Measurements from ENCODE around the gene METTL8. TPM values are rescaled to one million over a fixed set of nuclear protein-coding genes. Genes with fewer than 3 reads are reported as not detected.

Gene METTL8, protein sequence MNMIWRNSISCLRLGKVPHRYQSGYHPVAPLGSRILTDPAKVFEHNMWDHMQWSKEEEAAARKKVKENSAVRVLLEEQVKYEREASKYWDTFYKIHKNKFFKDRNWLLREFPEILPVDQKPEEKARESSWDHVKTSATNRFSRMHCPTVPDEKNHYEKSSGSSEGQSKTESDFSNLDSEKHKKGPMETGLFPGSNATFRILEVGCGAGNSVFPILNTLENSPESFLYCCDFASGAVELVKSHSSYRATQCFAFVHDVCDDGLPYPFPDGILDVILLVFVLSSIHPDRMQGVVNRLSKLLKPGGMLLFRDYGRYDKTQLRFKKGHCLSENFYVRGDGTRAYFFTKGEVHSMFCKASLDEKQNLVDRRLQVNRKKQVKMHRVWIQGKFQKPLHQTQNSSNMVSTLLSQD
- polyA plus RNA-seq, result 10 to 100 TPM; 11.0 to 21.2 (median 11.3) TPM

DNA sequence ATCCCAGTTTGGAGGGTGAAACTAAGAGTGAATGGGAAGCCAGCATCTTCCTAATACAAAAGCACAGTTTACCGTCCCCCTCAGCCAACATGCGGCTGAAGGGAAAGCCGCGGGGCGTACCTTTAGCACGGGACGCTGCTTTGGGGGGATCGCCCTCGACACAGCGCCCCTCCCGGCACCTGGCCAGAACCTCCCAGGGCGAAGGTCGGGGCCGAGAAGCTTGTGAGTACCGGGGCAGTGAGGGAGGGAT lies at the start of gene METTL8:
Gene METTL8 (minus strand): TSS at position 228 of the 250 bp plus-strand sequence. CDS start 41,805 bp downstream, outside the sequence.
- H3K27me3 Mint-ChIP-seq (ENCODE audit: low read depth in 3 of 3), result peaks cover 2 to 5% (median 2%) of the 10 kb centered on the region in 3 donors
- H3K9me3 Mint-ChIP-seq, result no peaks in the 10 kb centered on the region
- peaks cover 27 to 44% of the 10 kb centered on the region in 2 donors for H3K4me1 Mint-ChIP-seq
- DNase-seq, result no peak
- peak within 1 kb of the TSS; percentile 90 to 96 (median 95) for H3K27ac Mint-ChIP-seq
- peak within 1 kb of the TSS; percentile 87 to 97 (median 91) for H3K4me3 Mint-ChIP-seq
- peaks cover 14 to 26% (median 24%) of the 10 kb centered on the region in 3 donors for H3K36me3 Mint-ChIP-seq

DNA sequence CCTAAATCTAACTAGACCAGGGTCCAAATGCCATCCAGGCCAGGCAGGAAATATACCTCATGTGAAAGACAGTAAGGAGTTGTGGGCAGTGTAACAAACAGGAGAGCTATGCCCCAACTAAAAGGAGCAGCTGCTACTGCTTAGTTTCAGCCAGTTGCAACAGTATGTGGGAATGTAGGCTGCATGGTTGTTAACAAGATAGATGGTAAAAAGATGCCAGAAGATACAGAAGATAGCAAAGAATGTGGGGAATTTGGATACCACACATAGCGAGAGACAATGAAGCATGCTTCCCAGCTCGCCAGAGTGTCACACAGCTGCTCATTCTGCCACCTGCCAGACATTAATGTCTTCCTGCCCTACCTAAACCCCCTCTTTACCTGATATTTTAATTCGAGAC lies 49.1 kb upstream of the METTL8 start:
- peak overlapping the region; percentile 14 to 60 (median 19) for H3K4me3 Mint-ChIP-seq
- DNase-seq, result no peak
- H3K4me1 Mint-ChIP-seq, result peaks cover 84 to 93% of the 10 kb centered on the region in 2 donors
- peak overlapping the region; percentile 34 to 77 (median 48) for H3K27ac Mint-ChIP-seq
- H3K36me3 Mint-ChIP-seq, result peaks cover 1 to 28% (median 19%) of the 10 kb centered on the region in 3 donors
- peaks cover 0 to 2% (median 0%) of the 10 kb centered on the region in 3 donors for H3K27me3 Mint-ChIP-seq (ENCODE audit: low read depth in 3 of 3)
- H3K9me3 Mint-ChIP-seq, result no peaks in the 10 kb centered on the region

DNA sequence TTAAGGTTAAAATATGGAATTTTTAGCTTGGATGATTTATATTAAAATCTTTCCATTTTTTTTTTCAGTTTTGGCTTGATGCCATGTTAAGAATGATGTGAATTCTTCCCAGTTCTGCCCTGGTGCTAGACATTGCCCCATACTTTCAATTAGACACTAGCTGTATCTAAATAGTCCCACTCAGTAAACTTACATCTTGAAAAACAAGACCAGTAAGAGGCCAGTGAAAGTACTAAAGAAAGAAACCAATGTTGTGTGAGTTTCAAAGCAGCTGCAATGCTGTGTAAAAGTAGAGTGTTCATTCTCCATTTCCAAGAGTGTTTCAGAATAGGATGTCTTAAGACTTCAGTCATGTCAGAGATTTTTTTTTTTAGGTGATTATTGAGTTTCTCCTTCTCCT lies 48.5 kb upstream of the METTL8 start:
- peaks cover 83 to 88% of the 10 kb centered on the region in 2 donors for H3K4me1 Mint-ChIP-seq
- H3K36me3 Mint-ChIP-seq, result peaks cover 4 to 24% (median 20%) of the 10 kb centered on the region in 3 donors
- no peaks in the 10 kb centered on the region for H3K9me3 Mint-ChIP-seq
- H3K27me3 Mint-ChIP-seq (ENCODE audit: low read depth in 3 of 3), result peaks cover 0 to 2% (median 0%) of the 10 kb centered on the region in 3 donors
- DNase-seq, result no peak
- H3K27ac Mint-ChIP-seq, result peak overlapping the region; percentile 34 to 77 (median 53)
- peak overlapping the region; percentile 16 to 60 (median 51) for H3K4me3 Mint-ChIP-seq

DNA sequence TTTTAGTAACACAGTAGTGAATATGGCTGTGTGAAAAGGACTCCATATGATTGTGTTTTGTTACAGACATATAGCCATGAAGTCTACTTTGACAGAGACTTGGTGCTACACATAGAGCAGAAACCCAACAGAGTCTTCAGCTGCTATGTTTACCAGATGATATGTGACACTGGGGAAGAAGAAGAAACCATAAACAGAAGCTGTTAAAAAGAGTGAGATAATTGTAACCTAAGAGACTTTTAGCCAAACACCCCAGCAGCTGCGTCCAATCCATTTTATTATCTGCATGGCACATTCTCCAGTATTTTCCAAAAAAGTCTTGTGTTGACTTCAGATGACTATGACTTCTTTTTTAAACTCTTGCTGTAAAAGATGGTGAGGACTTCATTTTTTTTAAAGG lies 47.1 kb upstream of the METTL8 start:
- Mint-ChIP-seq H3K36me3 (peaks cover 4 to 23% (median 22%) of the 10 kb centered on the region in 3 donors), H3K9me3 (no peaks in the 10 kb centered on the region), H3K27ac (peak overlapping the region; percentile 74 to 92 (median 82)), H3K27me3 (ENCODE audit: low read depth in 3 of 3) (peaks cover 0 to 2% (median 0%) of the 10 kb centered on the region in 3 donors), H3K4me1 (peaks cover 73 to 74% of the 10 kb centered on the region in 2 donors), H3K4me3 (peak overlapping the region; percentile 50 to 74 (median 69))
- DNase-seq, result peak in 2 of 3 donors; percentile 14 to 19

DNA sequence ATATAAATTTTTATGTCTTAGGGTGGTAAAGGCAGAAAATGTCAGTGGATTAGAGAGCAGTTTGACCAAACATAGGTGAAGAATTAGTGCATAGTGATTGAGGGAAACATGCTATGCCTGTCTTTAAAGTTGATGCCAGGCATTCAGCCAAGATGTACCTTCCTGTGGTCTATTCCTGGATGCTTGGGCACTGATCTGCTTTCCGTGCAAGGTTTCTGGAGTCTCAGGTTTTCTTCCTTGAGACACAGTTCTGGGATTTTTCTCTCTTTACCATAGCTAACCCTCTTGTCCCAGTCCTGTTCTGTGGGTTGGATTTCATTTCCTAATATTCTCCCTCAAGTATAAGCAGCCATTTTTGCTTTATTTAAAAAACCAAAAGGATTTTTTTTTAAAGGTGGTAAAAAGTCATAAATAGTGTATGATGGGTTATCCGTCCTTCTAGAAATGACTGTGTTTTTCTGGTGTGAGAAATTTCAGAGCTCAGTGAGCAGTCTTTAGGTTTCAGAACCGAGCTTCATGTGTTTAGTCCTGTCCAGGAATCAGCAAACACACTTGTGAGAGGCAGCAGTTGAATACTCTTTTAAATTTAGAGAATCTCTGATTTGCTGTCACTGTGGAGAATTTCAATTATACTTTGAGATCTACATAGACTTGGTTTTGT lies 45.5 kb upstream of the METTL8 start:
- Mint-ChIP-seq H3K27me3 (ENCODE audit: low read depth in 3 of 3) (peaks cover 0 to 2% (median 0%) of the 10 kb centered on the region in 3 donors), H3K9me3 (no peaks in the 10 kb centered on the region), H3K36me3 (peaks cover 15 to 33% (median 30%) of the 10 kb centered on the region in 3 donors), H3K27ac (peak overlapping the region in 3 of 6 donors; percentile 17 to 79 (median 31)), H3K4me1 (peaks cover 56 to 58% of the 10 kb centered on the region in 2 donors), H3K4me3 (no peak overlapping the region)
- no peak for DNase-seq

DNA sequence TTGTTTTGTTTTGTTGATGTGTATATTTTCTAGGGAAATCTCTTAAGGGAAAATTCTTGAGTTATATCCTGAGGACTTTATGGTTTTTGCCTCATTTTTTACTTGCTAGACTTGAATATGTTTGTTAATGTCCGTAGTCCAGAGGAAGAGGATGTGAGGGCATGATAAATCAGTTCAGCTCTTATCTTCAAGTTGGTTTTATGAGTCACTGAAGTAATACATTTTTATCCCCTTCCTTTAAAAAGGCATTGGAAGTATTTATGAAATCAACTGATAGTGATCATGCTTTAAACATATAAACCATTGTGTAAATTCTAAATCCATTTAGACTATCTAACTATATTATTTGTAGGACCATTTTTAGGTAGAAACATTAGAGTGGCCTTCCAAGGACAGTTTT lies 44.6 kb upstream of the METTL8 start:
- Mint-ChIP-seq H3K4me1 (peaks cover 49% of the 10 kb centered on the region in 2 donors), H3K27me3 (ENCODE audit: low read depth in 3 of 3) (peaks cover 0 to 2% (median 0%) of the 10 kb centered on the region in 3 donors), H3K4me3 (no peak overlapping the region), H3K27ac (peak overlapping the region in 1 of 6 donors; percentile 79), H3K9me3 (no peaks in the 10 kb centered on the region), H3K36me3 (peaks cover 22 to 42% (median 38%) of the 10 kb centered on the region in 3 donors)
- DNase-seq, result no peak

DNA sequence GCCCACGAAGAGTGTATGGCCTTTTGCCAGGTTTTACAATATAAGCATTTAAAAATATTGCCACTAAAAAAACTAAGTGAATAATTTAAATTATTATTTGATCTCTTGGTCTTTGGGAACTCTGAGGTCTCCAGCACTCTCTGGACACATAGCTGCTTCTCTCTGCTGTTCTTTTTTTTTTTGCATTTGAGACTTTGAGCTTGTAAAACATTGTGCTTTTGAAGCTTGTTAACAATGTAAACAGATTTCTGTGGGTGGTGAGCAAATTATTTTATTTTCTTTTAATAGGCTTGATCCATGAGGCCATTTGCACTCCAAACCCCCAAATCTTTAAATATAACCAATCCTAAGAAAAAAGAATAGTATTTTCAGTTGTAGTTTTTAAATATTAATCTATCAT lies 42.2 kb upstream of the METTL8 start:
- H3K4me3 Mint-ChIP-seq, result no peak overlapping the region
- DNase-seq, result no peak
- H3K9me3 Mint-ChIP-seq, result no peaks in the 10 kb centered on the region
- peaks cover 31 to 43% (median 41%) of the 10 kb centered on the region in 3 donors for H3K36me3 Mint-ChIP-seq
- H3K27me3 Mint-ChIP-seq (ENCODE audit: low read depth in 3 of 3), result peaks cover 0 to 2% (median 2%) of the 10 kb centered on the region in 3 donors
- H3K27ac Mint-ChIP-seq, result no peak overlapping the region
- H3K4me1 Mint-ChIP-seq, result peaks cover 25 to 26% of the 10 kb centered on the region in 2 donors

DNA sequence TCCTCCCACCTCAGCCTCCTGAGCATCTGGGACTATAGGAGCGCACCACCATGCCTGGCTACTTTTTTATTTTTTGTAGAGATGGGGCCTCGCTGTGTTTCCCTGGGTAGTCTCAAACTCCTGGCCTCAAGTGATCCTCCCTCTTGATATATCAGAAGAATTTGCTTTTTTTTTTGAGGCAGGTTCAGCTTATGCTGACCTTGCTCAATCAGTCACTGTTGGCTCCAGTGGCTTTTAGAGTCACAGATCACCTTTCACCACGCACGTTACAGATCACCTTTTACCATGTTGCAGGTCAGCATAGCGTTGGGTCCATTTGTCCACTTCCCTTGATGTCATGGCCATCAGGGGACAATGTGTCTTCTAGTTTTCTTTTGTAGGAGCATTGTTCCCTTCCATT lies 36.3 kb upstream of the METTL8 start:
- H3K4me1 Mint-ChIP-seq, result no peaks in the 10 kb centered on the region
- no peaks in the 10 kb centered on the region for H3K9me3 Mint-ChIP-seq
- peak overlapping the region in 1 of 6 donors; percentile 46 for H3K27ac Mint-ChIP-seq
- DNase-seq, result no peak
- peaks cover 41 to 53% (median 50%) of the 10 kb centered on the region in 3 donors for H3K36me3 Mint-ChIP-seq
- H3K27me3 Mint-ChIP-seq (ENCODE audit: low read depth in 3 of 3), result peaks cover 0 to 2% (median 2%) of the 10 kb centered on the region in 3 donors
- no peak overlapping the region for H3K4me3 Mint-ChIP-seq

DNA sequence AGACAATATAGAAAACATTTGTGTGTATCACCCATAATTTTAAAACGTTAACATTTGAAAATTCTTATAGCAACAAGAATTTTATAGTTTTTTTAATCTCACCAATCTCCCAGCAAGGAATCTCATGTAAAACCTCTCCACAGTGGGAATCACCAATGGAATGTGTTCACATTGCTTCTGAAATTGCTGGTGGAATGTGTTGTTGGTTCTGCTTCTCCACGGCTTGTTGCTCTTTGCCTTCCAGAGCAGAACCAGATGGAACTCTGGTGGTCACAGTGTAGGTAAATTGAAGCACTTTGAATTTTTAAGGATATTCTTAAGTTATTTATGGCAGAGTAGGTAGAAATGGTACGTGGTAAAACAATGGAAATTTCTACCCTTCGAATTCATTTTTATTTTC lies 35.4 kb upstream of the METTL8 start:
- Mint-ChIP-seq H3K27me3 (ENCODE audit: low read depth in 3 of 3) (peaks cover 0 to 2% (median 2%) of the 10 kb centered on the region in 3 donors), H3K27ac (no peak overlapping the region), H3K4me1 (no peaks in the 10 kb centered on the region), H3K9me3 (no peaks in the 10 kb centered on the region), H3K36me3 (peaks cover 31 to 46% (median 43%) of the 10 kb centered on the region in 3 donors), H3K4me3 (no peak overlapping the region)
- DNase-seq, result no peak

DNA sequence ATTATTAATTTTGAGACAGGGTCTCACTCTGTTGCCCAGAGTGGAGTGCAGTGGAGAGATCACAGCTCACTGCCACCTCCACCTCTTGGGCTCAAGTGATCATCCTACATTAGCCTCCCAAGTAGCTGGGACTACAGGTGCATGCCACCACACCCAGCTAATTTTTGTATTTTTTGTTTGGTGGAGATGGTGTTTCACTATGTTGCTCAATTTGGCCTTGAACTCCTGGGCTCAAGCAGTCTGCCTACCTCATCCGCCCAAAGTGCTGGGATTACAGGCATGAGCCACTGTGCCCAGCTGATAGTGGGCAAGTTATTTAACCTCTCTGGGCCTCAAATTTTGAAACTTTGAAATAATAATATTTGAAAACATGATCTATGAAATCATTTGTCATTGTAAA lies 26.7 kb upstream of the METTL8 start:
- Mint-ChIP-seq H3K4me3 (no peak overlapping the region), H3K27ac (no peak overlapping the region), H3K9me3 (no peaks in the 10 kb centered on the region), H3K36me3 (peaks cover 27 to 60% (median 45%) of the 10 kb centered on the region in 3 donors), H3K27me3 (ENCODE audit: low read depth in 3 of 3) (peaks cover 0 to 2% (median under 1%) of the 10 kb centered on the region in 3 donors), H3K4me1 (peaks cover 4 to 13% of the 10 kb centered on the region in 2 donors)
- no peak for DNase-seq

DNA sequence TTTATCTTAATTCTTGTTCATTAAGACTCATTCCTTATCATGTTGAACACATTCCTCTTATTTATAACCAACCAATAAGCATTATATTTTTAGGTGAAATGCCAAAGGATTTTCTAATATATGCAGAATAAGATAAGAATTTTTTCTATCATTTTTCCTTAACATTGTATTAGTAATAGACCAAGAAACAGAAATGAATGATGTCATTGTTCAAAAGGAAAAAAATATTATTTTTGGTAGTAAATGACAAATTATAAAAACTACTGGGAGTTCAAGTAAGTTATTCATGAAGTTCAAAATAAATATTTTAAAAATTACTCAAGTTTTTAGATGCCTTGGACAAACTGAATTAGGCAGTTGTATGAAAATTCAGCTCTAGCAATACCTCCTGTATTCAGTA lies 25.7 kb upstream of the METTL8 start:
- DNase-seq, result no peak
- H3K4me3 Mint-ChIP-seq, result no peak overlapping the region
- peaks cover 34 to 68% (median 52%) of the 10 kb centered on the region in 3 donors for H3K36me3 Mint-ChIP-seq
- no peaks in the 10 kb centered on the region for H3K9me3 Mint-ChIP-seq
- H3K27me3 Mint-ChIP-seq (ENCODE audit: low read depth in 3 of 3), result peaks cover 0 to 2% (median 1%) of the 10 kb centered on the region in 3 donors
- H3K4me1 Mint-ChIP-seq, result peaks cover 4 to 13% of the 10 kb centered on the region in 2 donors
- no peak overlapping the region for H3K27ac Mint-ChIP-seq

DNA sequence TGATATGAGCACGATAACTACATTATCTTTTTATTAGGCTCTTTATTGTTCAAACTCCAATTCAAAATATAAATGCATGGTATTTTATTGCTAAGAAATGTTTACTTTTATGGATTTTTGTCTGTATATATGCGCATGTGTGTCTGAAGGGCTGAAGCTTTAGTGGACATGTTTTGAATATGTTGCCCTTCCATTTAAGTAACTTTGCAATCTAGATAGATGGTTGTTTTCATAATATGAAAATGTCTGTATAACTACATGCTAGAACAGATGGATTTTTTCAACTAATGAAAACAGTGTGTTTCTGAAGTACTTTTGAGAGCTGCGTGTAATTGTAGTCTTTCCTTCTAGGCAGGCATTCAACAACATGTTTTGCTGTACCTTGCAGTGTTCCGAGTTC lies 19.0 kb upstream of the METTL8 start:
- peaks cover 4 to 13% of the 10 kb centered on the region in 2 donors for H3K4me1 Mint-ChIP-seq
- no peak for DNase-seq
- no peak overlapping the region for H3K4me3 Mint-ChIP-seq
- H3K27ac Mint-ChIP-seq, result no peak overlapping the region
- peaks cover 0 to 1% (median 0%) of the 10 kb centered on the region in 3 donors for H3K27me3 Mint-ChIP-seq (ENCODE audit: low read depth in 3 of 3)
- no peaks in the 10 kb centered on the region for H3K9me3 Mint-ChIP-seq
- H3K36me3 Mint-ChIP-seq, result peaks cover 35 to 63% (median 47%) of the 10 kb centered on the region in 3 donors

DNA sequence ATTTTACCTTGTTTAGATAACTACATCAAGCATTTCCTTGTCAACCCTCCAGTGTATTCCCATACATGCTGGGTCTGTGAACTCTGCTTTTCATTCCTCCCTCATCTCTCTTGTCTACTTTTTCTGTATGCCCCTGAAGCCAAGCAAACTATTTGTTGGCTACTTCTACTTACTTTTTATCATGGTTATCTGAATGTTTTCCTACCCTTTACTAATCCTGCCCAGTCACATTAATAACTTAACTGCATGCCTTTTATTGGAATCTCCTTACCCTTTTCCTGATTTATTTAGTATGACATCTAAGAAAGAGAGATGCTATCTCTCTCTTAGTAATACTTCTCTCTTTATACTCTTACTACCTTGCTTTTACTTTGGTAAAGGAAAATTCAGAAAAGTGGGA lies 17.3 kb upstream of the METTL8 start:
- no peaks in the 10 kb centered on the region for H3K9me3 Mint-ChIP-seq
- no peak overlapping the region for H3K4me3 Mint-ChIP-seq
- no peak for DNase-seq
- peaks cover 0 to 1% (median 0%) of the 10 kb centered on the region in 3 donors for H3K27me3 Mint-ChIP-seq (ENCODE audit: low read depth in 3 of 3)
- H3K27ac Mint-ChIP-seq, result peak overlapping the region in 3 of 6 donors; percentile 1 to 18 (median 1)
- H3K36me3 Mint-ChIP-seq, result peaks cover 24 to 58% (median 33%) of the 10 kb centered on the region in 3 donors
- peaks cover 4 to 5% of the 10 kb centered on the region in 2 donors for H3K4me1 Mint-ChIP-seq

DNA sequence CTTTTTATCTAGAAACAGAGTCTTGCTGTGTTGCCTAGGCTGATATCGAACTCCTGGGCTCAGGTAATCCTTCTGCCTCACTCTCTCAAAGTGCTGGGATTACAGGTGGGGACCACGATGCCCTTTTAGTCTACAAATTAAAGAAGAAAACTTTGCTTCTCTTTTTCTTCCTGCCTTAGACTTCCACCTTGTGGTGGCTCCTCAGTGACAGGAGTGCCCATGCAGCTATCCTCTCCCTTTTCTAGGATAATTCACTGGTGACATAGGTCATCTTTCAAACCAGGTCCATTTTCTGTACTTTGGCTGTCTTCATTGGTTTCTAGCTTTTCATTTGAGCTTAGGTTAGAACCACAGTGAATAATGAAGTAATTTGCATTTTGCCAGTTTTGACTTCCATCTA lies 13.9 kb upstream of the METTL8 start:
- H3K9me3 Mint-ChIP-seq, result no peaks in the 10 kb centered on the region
- DNase-seq, result no peak
- peaks cover 9 to 34% (median 11%) of the 10 kb centered on the region in 3 donors for H3K36me3 Mint-ChIP-seq
- no peak overlapping the region for H3K27ac Mint-ChIP-seq
- H3K27me3 Mint-ChIP-seq (ENCODE audit: low read depth in 3 of 3), result no peaks in the 10 kb centered on the region
- no peaks in the 10 kb centered on the region for H3K4me1 Mint-ChIP-seq
- no peak overlapping the region for H3K4me3 Mint-ChIP-seq
